RWPE2 (cell line): ENCODE results near the gene DDN.

ENCODE experiments used
- ATAC-seq: fragments of 200-7000 bp; cut with Tn5 transposase; 3 replicates; pipeline ENCODE4 v1.9.1; 2021; ENCODE audit warnings: low read depth
- DNase-seq: peaks from one replicate; pipeline ENCODE4 v3.0.0-alpha.2; 2020; ENCODE audit warnings: low spot score
- H3K27ac ChIP-seq: fragments of 450-650 bp; 2 replicates; pipeline ENCODE4 v1.5.1; 2017; ENCODE audit warnings: mild to moderate bottlenecking; ENCODE audit not compliant: poor library complexity, severe bottlenecking
- H3K27me3 ChIP-seq: fragments of 250-450 bp; sonication (Bioruptor Pico); 2 replicates; pipeline ENCODE4 v1.5.1; 2021; ENCODE audit warnings: mild to moderate bottlenecking, moderate library complexity; ENCODE audit not compliant: insufficient read depth, poor library complexity, severe bottlenecking
- H3K36me3 ChIP-seq: fragments of 250-450 bp; sonication (Bioruptor Pico); 2 replicates; pipeline ENCODE4 v1.5.1; 2020; ENCODE audit warnings: low read depth, mild to moderate bottlenecking, moderate library complexity
- H3K4me1 ChIP-seq: fragments of 250-450 bp; sonication (Bioruptor Pico); 2 replicates; pipeline ENCODE4 v1.5.1; 2021; ENCODE audit warnings: mild to moderate bottlenecking, moderate library complexity; ENCODE audit not compliant: insufficient read depth, poor library complexity, severe bottlenecking
- H3K4me3 ChIP-seq: fragments of 250-450 bp; sonication (Bioruptor Pico); 2 replicates; pipeline ENCODE4 v1.5.1; 2021; ENCODE audit warnings: mild to moderate bottlenecking, moderate library complexity; ENCODE audit not compliant: severe bottlenecking
- H3K9me3 ChIP-seq: fragments of 250-450 bp; sonication (Bioruptor Pico); 2 replicates; pipeline ENCODE4 v1.5.1; 2021; ENCODE audit warnings: mild to moderate bottlenecking, moderate library complexity; ENCODE audit not compliant: severe bottlenecking
- TF ChIP-seq, protein P1 (sequence below): fragments of 450-650 bp; IDR thresholded peaks from one replicate; pipeline ENCODE4 v1.5.1; 2017; ENCODE audit warnings: mild to moderate bottlenecking, moderate library complexity; ENCODE audit not compliant: poor library complexity, severe bottlenecking

The DDN gene

GRCh38 chr12:49027846-49028555 is 28.8 kb upstream of the DDN start:
- Histone ChIP-seq H3K4me1 (no peaks in the 10 kb centered on the region), H3K27me3 (no peaks in the 10 kb centered on the region), H3K27ac (no peak overlapping the region), H3K36me3 (peaks cover 81% of the 10 kb centered on the region), H3K4me3 (no peak overlapping the region), H3K9me3 (no peaks in the 10 kb centered on the region)
- TF ChIP-seq, protein P1, sequence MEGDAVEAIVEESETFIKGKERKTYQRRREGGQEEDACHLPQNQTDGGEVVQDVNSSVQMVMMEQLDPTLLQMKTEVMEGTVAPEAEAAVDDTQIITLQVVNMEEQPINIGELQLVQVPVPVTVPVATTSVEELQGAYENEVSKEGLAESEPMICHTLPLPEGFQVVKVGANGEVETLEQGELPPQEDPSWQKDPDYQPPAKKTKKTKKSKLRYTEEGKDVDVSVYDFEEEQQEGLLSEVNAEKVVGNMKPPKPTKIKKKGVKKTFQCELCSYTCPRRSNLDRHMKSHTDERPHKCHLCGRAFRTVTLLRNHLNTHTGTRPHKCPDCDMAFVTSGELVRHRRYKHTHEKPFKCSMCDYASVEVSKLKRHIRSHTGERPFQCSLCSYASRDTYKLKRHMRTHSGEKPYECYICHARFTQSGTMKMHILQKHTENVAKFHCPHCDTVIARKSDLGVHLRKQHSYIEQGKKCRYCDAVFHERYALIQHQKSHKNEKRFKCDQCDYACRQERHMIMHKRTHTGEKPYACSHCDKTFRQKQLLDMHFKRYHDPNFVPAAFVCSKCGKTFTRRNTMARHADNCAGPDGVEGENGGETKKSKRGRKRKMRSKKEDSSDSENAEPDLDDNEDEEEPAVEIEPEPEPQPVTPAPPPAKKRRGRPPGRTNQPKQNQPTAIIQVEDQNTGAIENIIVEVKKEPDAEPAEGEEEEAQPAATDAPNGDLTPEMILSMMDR: no peak
- DNase-seq (no peak), ATAC-seq (no peak)

GRCh38 chr12:49026678-49027480 is 27.7 kb upstream of the DDN start:
- no peak overlapping the region for H3K4me3 ChIP-seq
- no peaks in the 10 kb centered on the region for H3K27me3 ChIP-seq
- H3K4me1 ChIP-seq: no peaks in the 10 kb centered on the region
- H3K27ac ChIP-seq: no peak overlapping the region
- no peak for DNase-seq
- ATAC-seq: no peak
- peaks cover 81% of the 10 kb centered on the region for H3K36me3 ChIP-seq
- no peaks in the 10 kb centered on the region for H3K9me3 ChIP-seq
- TF ChIP-seq, protein P1: no peak

DNA sequence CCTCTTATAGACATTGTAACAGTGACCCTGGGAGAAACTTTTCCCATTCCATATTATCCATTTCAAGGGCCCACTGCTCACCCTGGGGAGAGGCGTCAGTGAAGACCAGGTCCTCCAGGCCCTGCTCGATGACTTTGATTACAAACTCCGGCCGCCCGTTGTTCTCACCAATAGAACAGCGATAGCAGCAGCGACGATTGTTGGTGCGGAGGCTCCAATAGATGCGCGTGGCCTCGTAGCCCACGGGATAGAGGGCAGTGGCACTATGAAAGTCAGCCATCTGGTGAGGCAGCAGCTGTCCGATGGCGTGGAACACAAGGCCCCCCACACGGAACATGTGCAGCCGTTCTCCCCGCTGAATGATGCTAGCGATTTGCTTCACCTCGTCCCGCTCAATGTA is 26.9 kb upstream of the DDN start:
- Histone ChIP-seq H3K27me3 (no peaks in the 10 kb centered on the region), H3K4me3 (no peak overlapping the region), H3K36me3 (peaks cover 83% of the 10 kb centered on the region), H3K9me3 (no peaks in the 10 kb centered on the region), H3K27ac (no peak overlapping the region), H3K4me1 (no peaks in the 10 kb centered on the region)
- ATAC-seq (no peak), DNase-seq (no peak)
- TF ChIP-seq, protein P1: no peak

DNA sequence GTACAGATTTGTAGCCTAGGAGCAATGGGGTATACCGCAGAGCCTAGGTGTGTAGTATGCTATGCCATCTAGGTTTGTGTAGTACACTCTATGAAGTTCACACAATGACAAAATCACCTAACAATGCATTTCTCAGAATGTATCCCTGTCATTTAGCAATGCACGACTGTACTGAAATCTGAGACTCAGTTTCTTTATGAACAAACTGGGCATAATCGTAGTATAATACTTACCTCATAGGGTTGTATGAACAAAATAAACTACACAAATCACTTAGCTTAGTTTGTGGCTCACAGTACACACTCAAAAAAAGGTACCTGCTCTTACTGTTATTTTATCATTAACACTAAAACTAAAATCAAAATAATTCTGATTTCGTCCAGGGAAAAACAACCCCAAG is 26.3 kb upstream of the DDN start:
- no peaks in the 10 kb centered on the region for H3K4me1 ChIP-seq
- DNase-seq: no peak
- no peaks in the 10 kb centered on the region for H3K27me3 ChIP-seq
- peaks cover 78% of the 10 kb centered on the region for H3K36me3 ChIP-seq
- H3K9me3 ChIP-seq: no peaks in the 10 kb centered on the region
- H3K27ac ChIP-seq: no peak overlapping the region
- H3K4me3 ChIP-seq: no peak overlapping the region
- no peak for ATAC-seq
- TF ChIP-seq, protein P1: no peak

- Histone ChIP-seq H3K27ac (no peak overlapping the region), H3K27me3 (no peaks in the 10 kb centered on the region)
- no peak for ATAC-seq
These were observed 25.4 kb upstream of the DDN start for GRCh38 chr12:49024543-49024942.

More at GRCh38 chr12:49024543-49024942, 25.4 kb upstream of the DDN start:
- DNase-seq: no peak
- Histone ChIP-seq H3K4me3 (no peak overlapping the region), H3K36me3 (peaks cover 70% of the 10 kb centered on the region), H3K4me1 (no peaks in the 10 kb centered on the region), H3K9me3 (no peaks in the 10 kb centered on the region)
- TF ChIP-seq, protein P1: no peak
